ENCODE results near the gene NLGN2. TPM values are rescaled to one million over a fixed set of nuclear protein-coding genes. Genes with fewer than 3 reads are reported as not detected.
A peak's percentile ranks its signal among the peaks of the same experiment; 100 is the strongest.

NLGN2 gene
- total RNA-seq, 1 donor from 2014 or later = 11.0 TPM

- intact Hi-C loops (cut with DNase I) = no loop called here
Observed at GRCh38 chr17:7429722-7430121, 22.1 kb downstream of the NLGN2 start.

DNA sequence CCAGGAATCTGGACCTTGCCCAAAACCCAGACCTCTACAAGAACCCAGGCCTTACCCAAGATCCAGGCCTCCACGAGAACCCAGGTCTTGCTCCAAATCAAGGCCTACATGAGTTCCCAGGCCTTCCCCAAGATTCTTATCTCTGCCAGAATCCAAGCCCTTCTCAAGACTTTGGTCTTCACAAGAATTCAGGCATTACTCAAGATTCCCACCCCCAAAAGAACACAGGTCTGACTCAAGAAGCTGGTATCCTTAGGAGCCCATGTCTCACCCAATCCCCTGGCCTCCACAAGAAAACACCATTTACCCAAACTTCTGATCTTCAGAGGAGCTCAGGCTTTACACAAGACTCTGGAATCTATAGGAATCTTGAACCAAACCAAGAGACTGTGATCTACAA is 23.6 kb downstream of the NLGN2 start:
- intact Hi-C loops (cut with DNase I) = no loop called here
- no peak for DNase-seq (ENCODE audit: low spot score)

More at GRCh38 chr17:7429722-7430121, 22.1 kb downstream of the NLGN2 start:
- no peak for DNase-seq (ENCODE audit: low spot score)

GRCh38 chr17:7432296-7432695 is 24.7 kb downstream of the NLGN2 start:
- no peak for DNase-seq (ENCODE audit: low spot score)

DNA sequence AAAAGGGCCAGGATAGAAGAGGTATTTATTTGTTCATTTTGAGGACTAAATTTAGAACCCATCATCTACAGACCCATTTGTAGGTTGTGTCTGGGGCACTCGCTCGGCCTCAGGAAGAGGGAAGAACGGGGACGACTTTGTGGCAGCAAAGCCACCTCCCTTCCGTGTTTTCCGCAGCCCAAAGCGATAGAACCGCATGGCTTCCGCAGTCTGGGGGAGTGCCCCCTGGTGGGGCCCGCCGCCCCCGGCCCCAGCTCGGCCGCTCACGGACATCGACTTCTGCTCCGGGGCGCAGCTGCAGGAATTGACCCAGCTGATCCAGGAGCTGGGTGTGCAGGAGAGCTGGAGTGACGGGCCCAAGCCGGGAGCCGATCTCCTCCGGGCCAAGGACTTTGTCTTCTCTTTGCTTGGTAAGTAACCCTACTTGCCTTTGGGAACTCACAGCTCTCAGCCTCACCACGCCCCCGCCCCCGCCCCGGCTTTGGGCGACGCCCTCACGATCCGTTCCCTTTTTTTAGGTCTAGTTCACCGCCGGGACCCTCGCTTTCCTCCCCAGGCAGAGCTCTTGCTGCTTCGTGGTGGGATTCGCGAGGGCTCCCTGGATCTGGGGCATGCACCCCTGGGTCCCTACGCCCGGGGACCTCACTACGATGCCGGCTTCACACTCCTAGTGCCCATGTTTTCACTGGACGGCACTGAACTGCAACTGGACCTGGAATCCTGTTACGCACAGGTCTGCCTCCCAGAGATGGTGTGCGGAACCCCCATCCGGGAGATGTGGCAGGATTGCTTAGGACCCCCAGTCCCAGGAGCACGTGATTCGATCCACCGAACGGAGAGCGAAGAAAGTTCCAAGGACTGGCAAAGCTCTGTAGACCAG is 28.3 kb downstream of the NLGN2 start:
- DNase-seq (ENCODE audit: low spot score) = no peak
- intact Hi-C loops (cut with DNase I) = loop anchor here (2.0 kb wide), 1 partner anchor 81 kb away; the partner anchor contains the start of gene TMEM95

More at GRCh38 chr17:7432296-7432695, 24.7 kb downstream of the NLGN2 start:
- intact Hi-C loops (cut with DNase I) = no loop called here

DNA sequence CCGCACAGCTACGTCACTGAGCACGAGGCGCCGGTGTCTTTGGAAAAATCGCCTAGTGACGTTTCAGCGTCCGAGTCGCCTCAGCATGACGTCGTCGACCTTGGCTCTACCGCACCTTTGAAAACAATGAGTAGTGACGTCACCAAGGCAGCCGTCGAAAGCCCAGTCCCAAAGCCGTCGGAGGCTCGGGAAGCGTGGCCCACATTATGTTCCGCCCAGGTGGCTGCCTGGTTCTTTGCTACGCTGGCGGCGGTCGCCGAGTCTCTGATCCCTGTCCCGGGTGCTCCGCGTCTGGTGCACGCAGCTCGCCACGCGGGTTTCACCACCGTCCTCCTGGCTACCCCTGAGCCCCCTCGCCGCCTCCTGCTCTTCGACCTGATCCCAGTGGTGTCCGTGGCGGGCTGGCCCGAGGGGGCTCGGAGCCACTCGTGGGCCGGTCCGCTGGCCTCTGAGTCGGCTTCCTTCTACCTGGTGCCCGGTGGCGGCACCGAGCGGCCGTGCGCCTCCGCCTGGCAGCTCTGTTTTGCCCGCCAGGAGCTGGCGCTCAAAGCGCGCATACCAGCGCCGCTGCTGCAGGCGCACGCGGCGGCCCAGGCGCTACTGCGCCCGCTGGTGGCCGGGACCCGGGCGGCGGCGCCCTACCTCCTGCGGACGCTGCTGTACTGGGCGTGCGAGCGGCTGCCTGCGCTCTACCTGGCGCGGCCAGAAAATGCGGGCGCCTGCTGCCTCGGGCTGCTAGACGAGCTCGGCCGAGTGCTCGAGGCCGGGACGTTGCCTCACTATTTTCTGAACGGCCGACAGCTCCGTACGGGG is 29.1 kb downstream of the NLGN2 start:
- DNase-seq (ENCODE audit: low spot score) = peak; percentile 91
- intact Hi-C loops (cut with DNase I) = loop anchor here (2.0 kb wide), 1 partner anchor 82 kb away; the partner anchor contains the start of gene TMEM95

DNA sequence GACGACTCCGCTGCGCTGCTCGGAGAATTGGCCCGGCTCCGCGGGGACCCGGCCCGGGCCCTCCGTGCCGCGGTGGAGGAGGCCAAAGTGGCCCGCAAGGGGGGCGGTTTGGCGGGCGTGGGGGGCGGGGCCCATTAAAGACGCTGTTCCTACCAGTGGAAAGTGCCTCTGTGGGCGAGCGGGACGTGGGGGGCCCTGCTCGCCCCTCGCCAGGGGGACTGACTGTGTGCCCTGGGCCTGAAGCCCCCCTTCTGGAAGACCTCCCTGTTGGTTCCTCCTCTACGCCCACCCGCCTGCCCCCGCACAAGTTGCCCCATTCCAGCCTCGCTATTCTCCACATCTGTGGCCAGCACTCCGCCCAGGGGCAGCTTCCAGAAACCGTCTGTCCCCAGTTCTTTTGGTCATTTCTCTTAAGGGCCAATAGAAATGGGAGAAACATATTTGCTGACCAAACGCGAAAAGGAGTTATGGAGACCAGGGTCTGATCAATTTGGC is 29.8 kb downstream of the NLGN2 start:
- no peak for DNase-seq (ENCODE audit: low spot score)
- intact Hi-C loops (cut with DNase I) = loop anchor here (2.0 kb wide), 1 partner anchor 83 kb away; the partner anchor contains the start of gene TMEM95

- intact Hi-C loops (cut with DNase I) = loop anchor here (2.0 kb wide), 4 partner anchors 39 to 123 kb away; partner anchors contain the start of genes POLR2A, SENP3 and TMEM95
- peak; percentile 93 for DNase-seq (ENCODE audit: low spot score)
Observed at GRCh38 chr17:7437950-7438614, 30.4 kb downstream of the NLGN2 start.

DNA sequence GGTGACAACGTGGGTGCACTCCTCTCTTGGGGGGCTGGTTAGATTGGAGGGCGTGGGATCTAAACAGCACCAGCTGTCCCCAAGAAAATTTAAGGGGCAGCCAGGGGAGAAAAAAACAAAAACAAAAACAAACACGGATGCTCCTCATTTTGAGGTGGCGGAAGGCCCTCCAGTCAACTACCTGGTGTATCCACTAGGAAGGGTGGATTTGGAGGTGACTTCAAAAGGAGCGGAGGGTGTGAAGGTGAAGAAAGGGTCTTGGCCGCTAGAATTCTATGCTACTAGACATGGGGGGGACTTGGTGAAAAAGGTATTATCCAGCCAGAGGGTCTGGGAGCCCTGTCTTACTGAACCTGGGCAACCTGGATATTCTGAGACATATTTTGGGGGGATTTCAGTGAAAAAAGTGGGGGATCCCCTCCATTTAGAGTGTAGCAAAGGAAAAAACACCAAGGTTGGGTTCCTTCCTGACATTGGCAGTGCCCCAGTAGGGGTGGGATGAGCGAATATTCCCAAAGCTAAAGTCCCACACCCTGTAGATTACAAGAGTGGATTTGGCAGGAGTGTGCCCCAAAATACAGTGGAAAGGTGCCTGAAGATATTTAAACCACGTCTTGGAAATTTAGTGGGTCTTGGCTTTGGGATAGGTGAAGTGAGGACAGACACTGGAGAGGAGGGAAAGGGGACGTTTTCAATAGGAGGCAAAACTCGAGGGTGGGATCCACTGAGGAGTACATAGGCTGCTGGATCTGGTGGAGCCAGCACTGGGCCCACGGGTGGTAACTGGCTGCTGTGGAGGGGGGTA is 31.2 kb downstream of the NLGN2 start:
- intact Hi-C loops (cut with DNase I) = loop anchor here (2.0 kb wide), 3 partner anchors 38 to 122 kb away; partner anchors contain the start of genes POLR2A and SENP3

DNA sequence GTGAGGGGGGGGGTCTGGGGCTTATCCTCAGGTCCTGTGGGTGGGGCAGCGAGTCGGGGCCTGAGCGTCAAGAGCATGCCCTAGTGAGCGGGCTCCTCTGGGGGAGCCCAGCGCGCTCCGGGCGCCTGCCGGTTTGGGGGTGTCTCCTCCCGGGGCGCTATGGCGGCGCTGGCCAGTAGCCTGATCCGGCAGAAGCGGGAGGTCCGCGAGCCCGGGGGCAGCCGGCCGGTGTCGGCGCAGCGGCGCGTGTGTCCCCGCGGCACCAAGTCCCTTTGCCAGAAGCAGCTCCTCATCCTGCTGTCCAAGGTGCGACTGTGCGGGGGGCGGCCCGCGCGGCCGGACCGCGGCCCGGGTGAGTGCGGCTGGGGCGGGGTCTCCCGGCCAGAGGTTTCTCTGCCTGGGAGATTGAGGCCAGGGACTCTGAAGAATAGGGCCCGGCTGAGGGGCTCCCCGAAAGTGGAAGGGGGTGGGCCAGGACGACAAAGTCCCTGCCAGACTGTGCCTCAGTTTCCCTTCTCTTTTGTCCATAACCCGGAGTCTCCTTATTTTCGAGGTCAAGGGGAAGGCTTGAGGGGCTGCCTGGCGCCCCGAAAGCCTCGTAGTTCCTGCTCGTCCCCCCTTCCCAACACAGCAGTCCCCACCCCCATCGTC is 31.9 kb downstream of the NLGN2 start, which contains the start of gene FGF11:
TSS of gene FGF11 (plus strand) at position 51 of the 651 bp plus-strand sequence. CDS start at position 160, 109 bp downstream.
- intact Hi-C loops (cut with DNase I) = loop anchor here (2.0 kb wide), 3 partner anchors 37 to 121 kb away; partner anchors contain the start of genes POLR2A and SENP3
- DNase-seq (ENCODE audit: low spot score) = no peak

More for the DNA sequence above, 31.2 kb downstream of the NLGN2 start:
- no peak for DNase-seq (ENCODE audit: low spot score)

DNA sequence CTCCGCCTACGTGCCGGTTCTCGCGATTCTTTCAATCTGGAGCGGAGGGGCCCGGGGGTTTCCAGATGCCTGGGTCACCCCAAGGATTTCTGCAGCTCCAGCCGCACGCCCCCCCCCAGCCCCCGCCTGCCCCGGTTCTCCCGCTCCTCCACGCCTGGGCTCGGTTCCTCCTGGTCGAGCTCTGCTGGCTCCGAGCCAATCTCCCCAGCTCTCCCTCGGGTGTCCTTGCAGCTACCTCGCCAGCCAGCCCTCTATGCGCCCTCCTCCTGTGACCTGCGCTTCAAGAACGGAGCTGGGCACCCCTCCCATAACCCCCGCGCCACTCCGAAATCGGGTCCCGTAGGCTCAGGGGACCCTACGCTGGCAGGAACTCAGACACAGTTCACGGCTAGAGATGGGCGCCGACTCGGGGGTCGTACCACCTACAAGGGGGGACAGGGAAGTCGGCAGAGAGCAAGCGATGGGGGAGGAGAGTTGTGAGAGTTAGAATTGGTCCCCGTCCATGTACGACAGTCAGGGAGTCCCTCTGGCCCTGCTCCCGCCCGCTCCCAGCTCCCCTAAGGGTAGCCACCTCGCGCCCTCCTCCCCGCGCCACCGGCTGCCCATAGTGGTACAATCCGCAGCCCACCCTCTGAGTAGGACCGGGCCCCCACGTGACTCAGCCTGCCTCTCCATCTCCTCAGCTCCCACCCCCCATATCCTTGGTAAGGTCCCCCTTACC is 32.6 kb downstream of the NLGN2 start:
- intact Hi-C loops (cut with DNase I) = no loop called here

GRCh38 chr17:7440834-7441195 is 33.2 kb downstream of the NLGN2 start:
- intact Hi-C loops (cut with DNase I) = no loop called here
- no peak for DNase-seq (ENCODE audit: low spot score)

More for the DNA sequence above, 32.6 kb downstream of the NLGN2 start:
- DNase-seq (ENCODE audit: low spot score) = no peak

DNA sequence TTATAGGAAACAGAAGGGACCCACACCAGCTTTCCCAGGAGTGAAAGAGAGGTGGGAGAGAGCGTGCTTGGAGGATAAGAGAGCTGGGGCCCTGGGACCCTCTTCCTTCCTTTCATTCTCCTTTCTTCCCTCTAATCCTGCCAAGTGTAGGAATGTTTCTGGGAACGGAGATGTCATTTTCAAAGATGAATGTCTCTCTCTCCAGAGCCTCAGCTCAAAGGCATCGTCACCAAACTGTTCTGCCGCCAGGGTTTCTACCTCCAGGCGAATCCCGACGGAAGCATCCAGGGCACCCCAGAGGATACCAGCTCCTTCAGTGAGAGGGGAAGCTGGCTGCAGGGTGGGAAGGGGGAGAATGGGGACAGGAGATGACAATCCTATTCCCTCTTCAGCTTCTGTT is 33.6 kb downstream of the NLGN2 start:
- no peak for DNase-seq (ENCODE audit: low spot score)
- intact Hi-C loops (cut with DNase I) = no loop called here

GRCh38 chr17:7442142-7442541 is 34.5 kb downstream of the NLGN2 start:
- DNase-seq (ENCODE audit: low spot score) = no peak
- intact Hi-C loops (cut with DNase I) = no loop called here

- intact Hi-C loops (cut with DNase I) = no loop called here
- DNase-seq (ENCODE audit: low spot score) = no peak
Observed at GRCh38 chr17:7443499-7444485, 36.1 kb downstream of the NLGN2 start.

DNA sequence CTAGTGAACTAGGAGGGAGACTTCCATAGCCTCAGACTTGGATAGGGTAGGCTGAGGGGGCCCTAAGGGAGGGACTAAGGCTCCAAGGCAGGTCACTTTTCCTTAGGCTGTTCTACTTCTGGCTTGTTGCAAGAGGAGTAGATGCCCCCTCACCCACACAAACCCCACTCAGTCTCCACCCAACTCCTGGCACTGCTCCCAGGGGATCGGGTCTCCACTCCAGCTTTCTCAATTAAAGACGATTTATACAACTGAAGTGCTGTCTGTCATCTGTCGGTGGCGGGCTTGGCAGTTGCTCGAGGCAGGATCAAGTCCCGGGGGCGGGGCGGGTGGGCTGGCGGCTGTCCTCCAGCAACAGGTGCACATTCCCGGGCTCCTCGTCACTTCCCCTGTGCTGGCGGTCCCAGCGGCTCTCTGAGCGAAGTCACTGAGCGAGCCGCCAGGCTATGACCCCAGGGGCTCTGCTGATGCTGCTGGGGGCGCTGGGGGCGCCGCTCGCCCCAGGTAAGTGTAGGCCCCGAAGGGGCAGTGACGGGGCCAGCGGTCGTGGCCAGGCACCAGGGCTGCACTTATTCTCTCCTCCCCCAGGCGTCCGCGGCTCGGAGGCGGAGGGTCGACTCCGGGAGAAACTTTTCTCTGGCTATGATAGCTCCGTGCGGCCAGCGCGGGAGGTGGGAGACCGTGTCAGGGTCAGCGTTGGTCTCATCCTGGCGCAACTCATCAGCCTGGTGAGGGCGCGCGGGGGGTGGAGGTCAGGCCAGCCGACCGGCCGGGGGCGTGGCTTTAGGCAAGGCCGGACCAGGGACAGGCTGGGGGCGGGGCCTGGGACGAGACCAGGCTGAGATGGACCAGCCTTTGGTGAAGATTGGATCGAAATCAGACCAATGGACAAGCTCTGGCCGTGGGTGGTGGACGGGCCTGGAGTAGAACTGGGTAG is 37.3 kb downstream of the NLGN2 start, which contains the start of gene CHRNB1:
TSS of gene CHRNB1 (plus strand) at position 380 of the 937 bp plus-strand sequence. CDS start at position 447, 67 bp downstream.
- intact Hi-C loops (cut with DNase I) = no loop called here
- peak; percentile 89 for DNase-seq (ENCODE audit: low spot score)
